Stimulated activated CD8-positive, alpha-beta memory T cell treated with anti-CD3 and anti-CD28 coated beads, Interleukin-4, amount 100 ng/mL, for 1 hour (primary cell): ENCODE data around the gene RIPOR2.
"Not testable (repeated sequence)": the region's sequence is repeated elsewhere in the genome, so short reads cannot be mapped to it uniquely, and the experiment has no call there.

Experiments
- DNase-seq, 2 donors: peaks; one replicate each; pipeline ENCODE4 v3.0.0-alpha.2; 2020; ENCODE audit warnings: low read depth in 2 of 2, low spot score in 1 of 2

Gene RIPOR2

GRCh38 chr6:24880451-24880850, 55.3 kb downstream of the RIPOR2 start:
- DNase-seq: no peak

DNA sequence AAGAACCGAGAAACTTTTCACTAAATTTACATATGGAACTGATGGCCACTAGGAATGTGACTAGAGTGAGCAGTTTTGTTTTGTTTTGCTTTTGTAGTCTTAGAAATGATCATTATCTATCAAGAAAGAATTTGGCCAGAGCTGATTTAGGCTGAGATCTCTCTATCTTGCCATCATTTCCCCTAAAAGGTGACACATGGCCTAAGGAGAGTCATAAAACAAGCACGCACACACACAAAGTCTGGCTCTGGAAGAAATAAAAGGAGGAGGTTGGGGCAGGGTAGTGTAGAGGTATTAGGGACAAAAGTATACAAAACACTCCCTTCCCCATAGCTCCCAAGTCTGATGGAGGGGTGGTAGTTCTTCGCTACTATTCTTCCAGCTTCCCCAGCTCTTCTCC, 56.4 kb downstream of the RIPOR2 start:
- DNase-seq: no peak

GRCh38 chr6:24877747-24878146, 58.0 kb downstream of the RIPOR2 start:
- not testable (repeated sequence) for DNase-seq

DNA sequence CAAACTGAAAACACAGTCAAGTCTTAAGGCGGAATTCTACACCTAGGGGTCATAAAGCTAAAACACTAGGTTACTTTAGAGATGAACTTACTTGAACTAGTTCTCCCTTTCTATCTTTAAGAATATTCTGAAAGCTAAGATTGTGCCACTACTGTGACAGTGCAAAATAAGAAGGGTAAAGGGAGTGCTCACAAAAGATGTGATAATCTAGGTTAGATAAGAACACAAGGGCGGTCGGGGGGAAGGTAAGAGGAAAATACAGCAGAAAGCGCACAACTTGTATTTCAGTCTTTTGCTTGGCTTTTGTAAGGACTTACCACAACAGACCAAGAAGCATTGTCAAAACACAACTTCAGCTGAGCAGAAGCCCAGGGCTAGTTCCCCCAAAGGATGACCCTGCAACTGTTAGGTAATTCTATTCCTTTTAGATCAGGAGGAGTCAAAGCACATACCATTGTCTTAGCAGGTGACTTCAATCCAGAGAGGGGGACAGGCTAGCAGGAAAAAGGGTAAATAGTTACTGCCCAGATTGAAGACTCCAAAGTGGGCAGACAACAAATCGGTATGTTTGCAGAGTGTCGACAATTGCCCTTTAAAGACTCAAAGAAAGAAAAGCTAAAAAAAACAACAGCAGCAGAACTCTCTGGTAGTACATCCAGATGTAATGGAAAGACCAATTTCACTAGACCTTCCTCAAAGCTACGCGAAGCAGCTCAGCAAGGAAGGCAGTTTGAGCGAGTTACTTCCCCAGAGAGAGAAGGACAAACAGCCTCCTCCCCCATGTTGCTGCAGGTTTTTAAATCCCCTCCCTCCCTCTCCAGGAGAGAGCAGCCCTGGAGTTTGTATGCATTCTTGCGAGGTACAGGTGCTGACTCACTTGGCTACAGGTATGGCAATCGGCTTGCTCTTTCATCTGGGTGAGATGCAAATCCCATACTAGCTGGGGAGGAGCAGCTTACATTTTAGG, 59.0 kb downstream of the RIPOR2 start:
- DNase-seq: no peak

DNA sequence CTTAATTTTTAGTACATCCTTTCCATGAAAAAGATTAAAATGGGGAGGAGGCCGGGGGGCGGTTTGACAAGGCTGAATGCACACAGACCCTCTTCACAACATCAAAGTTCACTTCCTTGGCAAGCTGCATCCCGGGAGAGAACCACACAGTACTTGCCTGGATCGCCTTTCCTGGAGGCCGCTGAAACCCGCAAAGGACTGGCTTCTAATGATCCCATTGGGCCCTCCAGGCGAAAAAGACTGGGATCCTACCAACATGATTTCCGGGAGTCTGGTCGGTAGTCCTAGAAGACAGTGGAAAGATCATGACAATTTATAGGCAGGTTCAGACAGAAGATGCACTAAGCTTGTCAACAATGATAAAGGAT, 60.2 kb downstream of the RIPOR2 start:
- DNase-seq: no peak

DNA sequence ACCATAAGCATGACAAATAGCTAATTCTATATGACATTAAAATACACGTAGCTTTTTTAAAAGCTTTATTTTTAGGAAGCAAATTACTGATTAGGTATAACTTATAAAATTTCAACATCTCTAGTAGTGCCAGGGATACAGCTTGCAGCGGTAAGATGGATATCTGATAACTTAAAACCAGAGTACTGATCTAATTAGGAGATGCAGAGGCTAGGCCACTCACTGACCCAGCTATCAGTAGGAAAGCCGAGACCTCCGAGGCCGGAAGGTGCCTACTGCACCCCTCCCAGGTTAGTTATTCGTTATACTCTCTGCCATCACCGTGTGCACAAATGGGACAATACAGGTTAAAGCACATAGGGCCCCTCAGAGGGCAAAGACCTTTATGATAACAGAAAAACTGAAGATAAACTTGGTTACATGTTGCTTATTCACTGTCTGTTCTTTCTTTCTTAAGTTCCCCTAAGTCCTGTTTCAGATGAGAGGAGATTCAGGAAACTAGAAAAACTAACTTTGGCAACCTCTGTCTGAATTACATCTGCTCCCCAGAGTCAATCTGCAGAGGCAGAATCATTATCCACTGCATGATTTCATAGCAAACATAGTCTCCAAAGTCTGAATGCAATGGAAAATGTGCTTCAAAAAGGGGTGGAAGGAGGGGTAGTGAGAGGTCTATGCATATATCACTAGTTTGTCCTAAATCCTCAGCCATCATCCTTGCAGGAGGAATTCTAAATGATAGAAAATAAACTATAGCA, 60.8 kb downstream of the RIPOR2 start:
- no peak for DNase-seq

DNA sequence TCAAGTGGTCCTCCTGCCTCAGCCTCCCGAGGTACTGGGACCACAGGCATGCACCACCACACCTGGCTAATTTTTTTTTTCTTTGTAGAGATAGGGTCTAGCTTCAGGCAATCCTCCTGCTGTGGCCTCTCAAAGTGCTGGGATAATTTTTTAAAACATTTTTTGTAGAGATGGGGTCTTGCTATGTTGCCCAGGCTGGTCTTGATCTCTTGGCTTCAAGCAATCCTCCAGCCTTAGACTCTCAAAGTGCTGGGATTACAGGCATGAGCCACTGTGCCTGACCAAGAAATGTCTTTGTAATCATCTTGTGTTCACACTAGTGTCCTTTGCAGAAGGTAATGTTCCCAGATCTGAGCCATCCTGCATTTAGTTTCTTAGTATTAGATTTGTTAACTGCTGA, 61.6 kb downstream of the RIPOR2 start:
- no peak for DNase-seq

- no peak for DNase-seq
Measured at GRCh38 chr6:24872779-24873178, 63.0 kb downstream of the RIPOR2 start.

- DNase-seq: no peak
Measured at GRCh38 chr6:24868765-24869164, 67.0 kb downstream of the RIPOR2 start.

DNA sequence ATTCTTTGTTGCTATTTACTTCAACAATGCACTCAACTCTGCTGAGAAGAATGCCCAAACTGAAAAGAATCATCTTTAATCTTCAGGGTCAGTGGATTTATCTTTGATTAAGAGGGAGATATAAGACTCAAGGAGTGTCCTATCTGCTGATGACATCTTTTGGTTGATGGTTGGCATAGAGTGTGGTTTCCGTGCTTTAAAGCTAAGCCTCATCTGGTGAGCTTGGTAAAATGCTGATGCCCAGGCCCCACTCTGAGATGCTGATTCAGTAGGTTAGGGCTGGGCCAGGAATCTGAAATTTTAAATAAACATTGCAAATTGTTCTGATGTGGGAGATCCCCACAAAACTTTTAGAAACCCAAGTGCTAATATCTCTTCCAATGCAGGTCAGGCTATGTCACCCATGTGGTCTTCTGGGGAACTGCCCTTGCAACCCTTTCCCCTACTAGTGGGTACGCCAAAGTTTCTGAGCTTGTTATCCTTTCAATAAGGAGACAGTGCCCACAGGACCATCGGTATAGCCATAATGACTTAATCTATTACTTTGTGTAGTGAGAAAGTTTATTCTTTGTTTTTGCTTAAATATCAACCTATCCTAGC, 68.6 kb downstream of the RIPOR2 start:
- DNase-seq: no peak

DNA sequence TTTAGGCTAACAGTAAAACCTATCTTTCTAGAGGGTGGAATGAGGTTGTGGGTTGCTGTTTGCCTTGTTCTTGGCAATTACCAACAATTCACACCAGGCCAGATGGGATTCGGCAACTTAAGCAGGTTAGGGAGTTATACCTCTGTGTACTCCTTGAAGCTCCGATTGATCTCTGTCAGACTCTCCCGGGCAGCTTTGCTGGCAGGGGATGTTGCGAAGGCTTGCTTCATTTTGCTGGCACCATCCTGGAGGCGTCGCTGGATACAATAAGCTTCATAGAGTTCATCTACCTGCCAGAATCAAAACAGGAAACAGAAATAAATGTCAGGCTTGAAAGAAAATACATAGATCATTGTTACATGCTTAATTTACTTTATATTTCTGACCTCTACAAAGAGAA, 70.6 kb downstream of the RIPOR2 start:
- no peak for DNase-seq

DNA sequence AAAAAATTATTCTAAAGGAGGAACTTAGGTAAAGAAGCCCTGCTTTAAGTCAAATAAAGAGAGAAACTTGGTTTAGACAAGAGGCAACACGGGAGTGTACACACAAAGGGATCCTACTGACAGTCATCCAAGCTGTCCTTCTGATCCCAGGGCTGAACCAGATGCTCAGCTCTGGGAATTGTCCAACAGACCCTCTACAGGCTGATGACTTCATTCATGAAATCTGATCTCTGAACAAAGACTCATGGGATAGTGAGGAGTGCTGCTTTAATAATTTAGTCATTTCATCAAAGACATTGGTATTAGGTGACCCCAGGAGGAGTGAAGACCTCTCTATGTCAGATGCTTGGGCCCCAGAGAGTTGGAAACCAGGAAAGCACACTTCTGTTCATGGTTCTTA, 71.4 kb downstream of the RIPOR2 start:
- DNase-seq: no peak

DNA sequence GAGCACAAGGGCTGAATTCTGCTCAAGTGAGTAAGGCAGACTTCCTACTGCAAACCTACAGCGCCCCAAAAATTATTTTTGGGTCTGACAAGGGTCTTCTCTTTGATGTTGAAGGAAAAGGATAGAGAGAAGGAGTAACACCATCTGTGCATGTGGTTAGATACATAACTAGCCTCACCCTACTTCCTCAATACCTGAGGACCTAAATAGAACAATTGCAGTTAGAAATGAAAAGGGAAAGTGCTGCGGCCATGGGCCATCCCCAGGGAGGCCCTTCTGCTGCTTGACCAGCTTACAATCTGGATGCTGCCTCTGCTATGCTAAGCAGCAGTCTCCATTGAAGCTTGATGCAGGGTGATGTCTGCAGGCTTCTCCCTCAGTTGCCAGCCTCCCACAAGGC, 73.8 kb downstream of the RIPOR2 start:
- no peak for DNase-seq

- DNase-seq: no peak
Measured at GRCh38 chr6:24859608-24860200, 76.1 kb downstream of the RIPOR2 start.

DNA sequence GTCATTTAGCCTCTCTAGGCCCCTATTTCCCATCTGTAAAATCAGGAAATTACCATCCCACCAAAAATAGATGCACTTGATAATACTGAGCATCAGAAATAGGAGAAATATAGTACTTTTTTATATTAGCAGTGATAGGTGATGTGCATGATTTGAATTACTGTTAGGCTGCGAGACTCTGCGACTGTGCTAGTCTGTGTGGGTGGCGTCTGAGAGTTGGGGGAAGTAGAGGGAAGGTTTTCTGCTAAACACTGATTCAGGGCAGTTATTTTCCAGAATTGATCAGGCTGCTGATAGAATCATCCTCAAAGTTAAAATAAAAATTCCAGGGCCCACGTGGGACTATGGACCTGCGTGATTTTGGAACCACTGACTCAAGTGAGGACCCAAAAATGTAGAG, 76.6 kb downstream of the RIPOR2 start:
- no peak for DNase-seq

- DNase-seq: no peak
Measured at GRCh38 chr6:24858177-24858653, 77.5 kb downstream of the RIPOR2 start.

DNA sequence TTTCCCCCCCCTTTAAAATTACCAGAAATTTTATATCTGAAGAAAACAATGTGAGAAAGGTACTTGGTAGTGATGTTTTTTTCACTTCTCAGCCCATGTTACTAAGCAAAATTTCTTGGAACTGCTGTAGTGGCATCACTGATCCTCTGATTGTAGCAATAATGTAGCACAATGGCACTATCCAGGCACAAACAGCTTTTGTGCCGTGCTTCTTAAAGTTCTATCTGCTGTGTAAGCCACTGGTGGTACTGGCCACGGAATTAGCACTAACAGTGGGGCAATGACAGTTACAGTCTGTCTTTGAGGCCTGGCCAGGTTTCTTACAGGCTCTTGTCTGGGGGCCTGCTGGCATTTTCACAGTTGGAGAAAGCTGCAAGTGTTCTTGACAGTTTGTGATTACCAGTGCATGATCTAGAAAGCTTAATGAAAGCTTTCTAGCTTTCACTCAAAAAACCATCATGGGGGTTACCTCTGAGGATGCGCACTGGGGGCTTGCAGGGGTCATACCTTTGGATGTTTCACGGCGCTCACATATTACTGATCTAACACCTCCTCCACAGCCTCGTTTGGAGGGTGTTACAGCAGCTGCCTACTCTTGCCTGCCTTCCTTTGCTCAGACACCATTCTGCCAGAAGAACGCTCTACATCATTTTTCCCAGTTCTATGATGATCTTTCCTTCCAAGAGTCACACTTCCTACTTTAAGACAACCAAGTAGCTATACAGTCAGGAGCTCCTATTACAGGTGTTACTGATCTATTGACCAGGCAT, 78.7 kb downstream of the RIPOR2 start:
- DNase-seq: no peak

GRCh38 chr6:24856246-24856599, 79.5 kb downstream of the RIPOR2 start:
- DNase-seq: no peak

- peak in 1 of 2 donors; percentile 43 for DNase-seq
Measured at GRCh38 chr6:24855395-24856245, 80.1 kb downstream of the RIPOR2 start.
